GM10847 (cell line): Measurements from ENCODE around the gene HMGA1.

Experiments
- POLR2A ChIP-seq: IDR thresholded peaks from 2 replicates; pipeline ENCODE4 v1.6.1; 2011; ENCODE audit not compliant: insufficient read length; ENCODE audit errors: extremely low read depth

HMGA1 gene

GRCh38 chr6:34236443-34237315 lies at the start of gene HMGA1:
TSS of gene HMGA1 (plus strand) at chr6:34236873. CDS start at chr6:34240781, 3,908 bp downstream.
- peak; percentile 99 for TF ChIP-seq POLR2A

- no peak for TF ChIP-seq POLR2A
Observed at GRCh38 chr6:34189806-34190503, 46.7 kb upstream of the HMGA1 start.

- TF ChIP-seq POLR2A, result no peak
Observed at GRCh38 chr6:34190504-34191122, 46.1 kb upstream of the HMGA1 start.

- TF ChIP-seq POLR2A, result no peak
Observed at GRCh38 chr6:34194772-34195171, 41.9 kb upstream of the HMGA1 start.

- no peak for TF ChIP-seq POLR2A
Observed at GRCh38 chr6:34195726-34196115, 41.0 kb upstream of the HMGA1 start.

GRCh38 chr6:34196116-34196832 lies 40.4 kb upstream of the HMGA1 start:
- peak; percentile 32 for TF ChIP-seq POLR2A

- TF ChIP-seq POLR2A, result no peak
Observed at GRCh38 chr6:34196833-34197195, 39.9 kb upstream of the HMGA1 start.

DNA sequence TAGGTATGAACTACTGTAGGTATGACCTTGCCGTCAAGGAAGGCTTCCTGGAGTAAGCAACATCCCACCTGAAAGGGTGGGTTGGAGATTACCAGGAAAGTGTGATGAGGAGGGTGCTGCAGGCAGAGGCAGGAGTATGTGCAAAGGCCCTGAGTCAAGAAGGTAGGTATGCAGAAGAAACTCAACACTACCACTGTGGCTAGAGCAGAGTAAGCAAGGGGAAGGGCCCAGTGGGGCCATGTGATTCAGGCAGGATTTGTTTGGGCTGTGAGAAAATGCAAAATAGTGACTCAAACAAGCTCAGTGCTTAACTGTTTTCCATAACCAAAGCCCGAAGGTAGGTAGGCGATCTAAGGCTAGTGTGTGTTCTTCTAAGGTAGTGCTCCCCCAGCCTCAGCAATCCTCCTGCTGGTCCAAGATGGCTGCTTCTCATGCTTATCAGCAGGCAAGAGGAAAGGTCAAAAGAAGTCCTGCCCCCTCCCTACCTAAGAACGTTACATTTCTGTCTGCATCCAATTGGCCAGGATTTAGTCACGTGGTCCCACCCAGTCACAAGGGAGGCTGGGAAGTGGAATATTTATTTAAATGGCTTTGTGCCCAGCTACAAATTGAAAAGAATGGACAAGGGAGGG lies 36.2 kb upstream of the HMGA1 start:
- no peak for TF ChIP-seq POLR2A

DNA sequence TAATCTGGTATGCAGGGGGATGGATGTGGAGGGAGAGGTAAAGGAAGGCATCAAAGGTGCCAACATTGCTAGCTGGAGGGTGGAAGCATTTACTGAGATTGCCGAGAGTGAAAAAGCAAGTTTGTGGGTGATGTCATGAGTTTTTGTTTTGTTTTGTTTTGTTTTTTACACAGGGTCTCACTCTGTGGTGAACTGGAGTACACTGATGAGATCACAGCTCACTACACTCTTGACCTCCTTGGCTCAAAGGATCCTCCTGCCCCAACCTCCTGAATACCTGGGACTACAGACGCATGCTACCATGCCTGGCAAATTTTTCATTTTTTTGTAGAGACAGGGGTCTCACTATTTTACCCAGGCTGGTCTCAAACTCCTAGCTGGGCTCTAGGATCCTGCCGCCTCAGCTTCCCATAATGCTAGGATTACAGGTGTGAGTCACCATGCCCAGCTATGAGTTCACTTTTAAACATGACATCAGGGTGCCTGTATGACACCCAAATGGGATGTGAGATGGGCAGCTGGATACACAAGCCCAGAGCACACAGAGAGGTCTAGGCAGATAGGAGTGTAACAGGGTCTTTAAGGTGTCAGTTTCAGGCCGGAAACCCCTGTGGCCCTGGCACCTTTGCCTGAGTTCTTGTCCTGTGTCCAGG lies 35.1 kb upstream of the HMGA1 start:
- no peak for TF ChIP-seq POLR2A

- no peak for TF ChIP-seq POLR2A
Observed at GRCh38 chr6:34202329-34203201, 34.1 kb upstream of the HMGA1 start.

DNA sequence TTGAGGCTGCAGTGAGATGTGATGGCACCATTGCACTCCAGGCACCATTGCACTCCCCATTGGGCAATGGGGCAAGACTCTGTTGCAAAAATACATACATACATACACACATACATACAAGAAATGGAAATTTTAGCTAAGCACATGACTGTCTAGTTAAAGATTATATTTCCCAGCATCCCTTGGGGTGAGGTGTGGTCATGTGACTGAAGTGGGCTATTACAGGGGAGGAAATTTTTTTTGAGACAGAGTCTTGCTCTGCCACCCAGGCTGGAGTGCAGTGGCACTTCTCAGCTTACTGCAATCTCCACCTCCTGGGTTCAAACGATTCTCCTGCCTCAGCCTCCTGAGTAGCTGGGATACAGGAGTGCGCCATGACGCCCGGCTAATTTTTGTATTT lies 32.0 kb upstream of the HMGA1 start:
- TF ChIP-seq POLR2A, result no peak

- no peak for TF ChIP-seq POLR2A
Observed at GRCh38 chr6:34205466-34205865, 31.2 kb upstream of the HMGA1 start.

GRCh38 chr6:34205916-34206315 lies 30.8 kb upstream of the HMGA1 start:
- TF ChIP-seq POLR2A, result no peak

GRCh38 chr6:34206726-34207125 lies 29.9 kb upstream of the HMGA1 start:
- no peak for TF ChIP-seq POLR2A
